SK-N-SH (cell line): ENCODE results near the gene TRAF3IP1. TPM values are rescaled to one million over a fixed set of nuclear protein-coding genes. Genes with fewer than 3 reads are reported as not detected.

ENCODE experiments used
- CTCF ChIA-PET: fragments of 300-600, 350-600 bp; formaldehyde crosslinking; extraction: SDS; loops from one replicate; lab custom pipeline; 2021; lab: Yijun Ruan, JAX
- POLR2A ChIA-PET: fragments of 350-600 bp; sonication (Branson Sonifier 250); formaldehyde crosslinking; extraction: SDS; loops from one replicate; lab custom pipeline; 2020; ENCODE audit warnings: antibody characterized with exemption, inconsistent platforms; lab: Yijun Ruan, JAX
- DNase-seq: peaks from one replicate; pipeline ENCODE4 v3.0.0; 2012
- H2AFZ ChIP-seq: fragments of 200-600 bp; sonication (generic); 2 replicates; pipeline ENCODE4 v1.8.1; 2016; ENCODE audit warnings: antibody characterized with exemption, mild to moderate bottlenecking, low read depth
- H3F3A ChIP-seq: fragments of 200-600 bp; sonication (generic); replicated peaks from 2 replicates; pipeline ENCODE3; 2016; ENCODE audit warnings: antibody characterized with exemption, mild to moderate bottlenecking; ENCODE audit not compliant: insufficient read depth
- H3K27ac ChIP-seq, 2 experiments: fragments of 200-500 bp in 1 of 2; fragments of 200-600 bp in 1 of 2; sonication (Bioruptor generic) in 1 of 2; sonication (generic), shearing (Covaris generic) in 1 of 2; 2 replicates each; pipeline versions ENCODE4 v1.5.1 to v1.6.1; 2014 to 2016; ENCODE audit warnings: low read depth in 2 of 2, inconsistent platforms in 1 of 2, low read length in 1 of 2, mild to moderate bottlenecking in 1 of 2, mixed read lengths in 1 of 2
- H3K27me3 ChIP-seq: fragments of 200-600 bp; sonication (generic), shearing (Covaris generic); 2 replicates; pipeline ENCODE4 v1.6.1; 2016; ENCODE audit warnings: mixed run types; ENCODE audit not compliant: insufficient read depth
- H3K36me3 ChIP-seq, 2 experiments: fragments of 200-500 bp in 1 of 2; fragments of 200-600 bp in 1 of 2; sonication (Bioruptor generic) in 1 of 2; sonication (generic) in 1 of 2; replicated peaks in 1 of 2; 2 replicates each; pipeline versions ENCODE3 to v1.5.1; 2014 to 2016; ENCODE audit warnings: low read length in 1 of 2, mild to moderate bottlenecking in 1 of 2; ENCODE audit not compliant: insufficient read depth in 2 of 2, control insufficient read depth in 1 of 2
- H3K4me1 ChIP-seq, 2 experiments: fragments of 200-500 bp in 1 of 2; fragments of 200-600 bp in 1 of 2; sonication (Bioruptor generic) in 1 of 2; sonication (generic), shearing (Covaris generic) in 1 of 2; 2 replicates each; pipeline versions ENCODE4 v1.5.1 to v1.6.1; 2014 to 2016; ENCODE audit warnings: low read depth in 1 of 2, low read length in 1 of 2, mixed run types in 1 of 2; ENCODE audit not compliant: insufficient read depth in 2 of 2, control insufficient read depth in 1 of 2
- H3K4me2 ChIP-seq: fragments of 200-600 bp; sonication (generic), shearing (Covaris generic); 2 replicates; pipeline ENCODE4 v1.6.1; 2017; ENCODE audit warnings: mixed run types
- H3K4me3 ChIP-seq, 2 experiments: fragments of 200-500 bp in 1 of 2; fragments of 200-600 bp in 1 of 2; sonication (Bioruptor generic) in 1 of 2; sonication (generic), shearing (Covaris generic) in 1 of 2; 2 replicates each; pipeline versions ENCODE4 v1.5.1 to v1.8.1; 2014 to 2016; ENCODE audit warnings: low read depth in 2 of 2, inconsistent platforms in 1 of 2, low read length in 1 of 2, mild to moderate bottlenecking in 1 of 2, mixed read lengths in 1 of 2, moderate library complexity in 1 of 2
- H3K79me2 ChIP-seq: fragments of 200-600 bp; sonication (generic); 2 replicates; pipeline ENCODE4 v1.8.1; 2017; ENCODE audit warnings: mild to moderate bottlenecking; ENCODE audit not compliant: insufficient read depth
- H3K9ac ChIP-seq: fragments of 200-600 bp; sonication (generic); 2 replicates; pipeline ENCODE4 v1.6.1; 2017; ENCODE audit warnings: mixed run types
- H3K9me2 ChIP-seq: fragments of 200-600 bp; sonication (generic); 2 replicates; pipeline ENCODE4 v1.6.1; 2017; ENCODE audit warnings: mixed run types
- H3K9me3 ChIP-seq: fragments of 200-600 bp; sonication (generic); 2 replicates; pipeline ENCODE4 v1.6.1; 2017; ENCODE audit warnings: mixed run types, mild to moderate bottlenecking, moderate library complexity
- H4K20me1 ChIP-seq: fragments of 200-600 bp; sonication (generic); 2 replicates; pipeline ENCODE4 v1.6.1; 2017; ENCODE audit warnings: mild to moderate bottlenecking, mixed run types; ENCODE audit not compliant: insufficient read depth
- GABPA ChIP-seq: IDR thresholded peaks from 2 replicates; pipeline ENCODE4 v1.4.0; 2012; ENCODE audit warnings: low read depth, mild to moderate bottlenecking
- MEF2A ChIP-seq: IDR thresholded peaks from 2 replicates; pipeline ENCODE4 v1.4.0; 2012; ENCODE audit warnings: low read depth, borderline replicate concordance
- NRF1 ChIP-seq: IDR thresholded peaks from 2 replicates; pipeline ENCODE4 v1.6.1; 2012; ENCODE audit warnings: low read depth, mild to moderate bottlenecking, low read length
- POLR2AphosphoS5 ChIP-seq: IDR thresholded peaks from 2 replicates; pipeline ENCODE4 v1.6.1; 2012; ENCODE audit warnings: low read depth, low read length
- RXRA ChIP-seq: IDR thresholded peaks from 2 replicates; pipeline ENCODE4 v1.4.0; 2012; ENCODE audit warnings: low read depth, mild to moderate bottlenecking, borderline replicate concordance
- SIN3A ChIP-seq: IDR thresholded peaks from 2 replicates; pipeline ENCODE4 v1.6.1; 2012; ENCODE audit warnings: low read depth, mild to moderate bottlenecking, low read length, moderate library complexity, borderline replicate concordance
- TCF12 ChIP-seq: IDR thresholded peaks from 2 replicates; pipeline ENCODE4 v1.4.0; 2012
- WGBS: methylation state at CpG from one replicate; pipeline ENCODE4 v1.1.6; 2017; ENCODE audit warnings: low lambda C conversion rate; 5-methylcytosine and 5-hydroxymethylcytosine counted together
- polyA plus RNA-seq, 3 experiments: library from polyadenylated mRNA; depleted of rRNA; stranded (reverse); fragments of >200 nt; gene quantifications; 2 replicates each; pipeline ENCODE4 v1.2.3, GENCODE V29; 2012
- TF ChIP-seq, protein P1 (sequence below): IDR thresholded peaks from 2 replicates; pipeline ENCODE4; 2012
- TF ChIP-seq, protein P2 (sequence below): fragments of 150-350 bp; IDR thresholded peaks from 2 replicates; pipeline ENCODE4 v1.6.1; 2016; ENCODE audit warnings: mild to moderate bottlenecking, low read depth, low read length
- TF ChIP-seq, protein P3 (sequence below): IDR thresholded peaks from 2 replicates; pipeline ENCODE4 v1.4.0; 2012; ENCODE audit warnings: low read depth, borderline replicate concordance

Gene TRAF3IP1
- polyA plus RNA-seq, 1 of the 3 experiments (the other 2 are of a cell fraction): 15.0 TPM

DNA sequence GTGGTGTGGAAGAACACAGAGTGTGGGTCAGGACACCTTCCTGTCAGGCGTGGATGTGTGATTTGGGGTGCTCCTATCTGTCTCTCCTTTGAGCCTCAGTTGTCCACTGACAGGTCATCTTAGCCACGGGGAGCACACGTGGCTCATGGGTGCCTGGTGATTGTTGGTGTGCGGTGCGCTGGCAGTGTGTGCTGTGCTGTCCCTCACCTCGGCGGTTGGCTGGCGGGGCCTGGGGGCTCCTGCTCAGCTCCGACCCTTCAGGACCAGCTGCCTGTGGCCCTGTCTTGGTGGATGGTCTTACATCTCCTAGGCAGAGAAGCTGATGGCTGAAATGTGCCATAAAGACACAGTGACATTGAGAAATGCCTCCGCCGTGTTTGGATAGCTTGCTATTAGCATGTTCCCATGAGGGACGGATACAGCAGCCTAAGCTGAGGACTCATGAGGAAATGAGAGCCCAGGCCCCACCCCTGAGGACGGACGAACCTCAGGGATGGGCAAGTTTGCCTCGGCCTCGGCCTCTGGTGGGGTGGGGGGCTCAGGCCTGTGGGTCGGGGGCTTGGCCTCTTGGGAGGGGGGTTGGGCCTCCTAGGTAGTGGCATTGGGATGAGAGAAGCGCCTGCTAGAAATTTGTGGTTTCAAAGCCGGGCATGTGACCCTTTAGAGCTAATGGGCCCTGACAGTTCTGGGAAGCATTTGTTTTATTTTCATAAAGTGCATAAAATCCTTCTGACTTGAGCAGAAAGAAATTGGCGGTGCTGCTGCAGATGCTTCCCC, 86.1 kb downstream of the TRAF3IP1 start:
- no peaks in the 10 kb centered on the region for H3K27me3 ChIP-seq
- no peaks in the 10 kb centered on the region for H4K20me1 ChIP-seq
- H3K27ac ChIP-seq: peak overlapping the region in 1 of 2 experiments; percentile 3; a peak in 2 of 4 replicates
- H3K36me3 ChIP-seq: peaks cover 4 to 6% of the 10 kb centered on the region in 2 experiments
- TF ChIP-seq TCF12 (peak; percentile 36; the same call in 1 of the 2 replicates), RXRA (no peak), NRF1 (no peak), MEF2A (no peak), SIN3A (no peak), GABPA (no peak)
- TF ChIP-seq, protein P1, sequence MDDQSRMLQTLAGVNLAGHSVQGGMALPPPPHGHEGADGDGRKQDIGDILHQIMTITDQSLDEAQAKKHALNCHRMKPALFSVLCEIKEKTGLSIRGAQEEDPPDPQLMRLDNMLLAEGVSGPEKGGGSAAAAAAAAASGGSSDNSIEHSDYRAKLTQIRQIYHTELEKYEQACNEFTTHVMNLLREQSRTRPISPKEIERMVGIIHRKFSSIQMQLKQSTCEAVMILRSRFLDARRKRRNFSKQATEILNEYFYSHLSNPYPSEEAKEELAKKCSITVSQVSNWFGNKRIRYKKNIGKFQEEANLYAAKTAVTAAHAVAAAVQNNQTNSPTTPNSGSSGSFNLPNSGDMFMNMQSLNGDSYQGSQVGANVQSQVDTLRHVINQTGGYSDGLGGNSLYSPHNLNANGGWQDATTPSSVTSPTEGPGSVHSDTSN: no peak
- TF ChIP-seq, protein P2, sequence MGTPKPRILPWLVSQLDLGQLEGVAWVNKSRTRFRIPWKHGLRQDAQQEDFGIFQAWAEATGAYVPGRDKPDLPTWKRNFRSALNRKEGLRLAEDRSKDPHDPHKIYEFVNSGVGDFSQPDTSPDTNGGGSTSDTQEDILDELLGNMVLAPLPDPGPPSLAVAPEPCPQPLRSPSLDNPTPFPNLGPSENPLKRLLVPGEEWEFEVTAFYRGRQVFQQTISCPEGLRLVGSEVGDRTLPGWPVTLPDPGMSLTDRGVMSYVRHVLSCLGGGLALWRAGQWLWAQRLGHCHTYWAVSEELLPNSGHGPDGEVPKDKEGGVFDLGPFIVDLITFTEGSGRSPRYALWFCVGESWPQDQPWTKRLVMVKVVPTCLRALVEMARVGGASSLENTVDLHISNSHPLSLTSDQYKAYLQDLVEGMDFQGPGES: no peak
- TF ChIP-seq, protein P3, sequence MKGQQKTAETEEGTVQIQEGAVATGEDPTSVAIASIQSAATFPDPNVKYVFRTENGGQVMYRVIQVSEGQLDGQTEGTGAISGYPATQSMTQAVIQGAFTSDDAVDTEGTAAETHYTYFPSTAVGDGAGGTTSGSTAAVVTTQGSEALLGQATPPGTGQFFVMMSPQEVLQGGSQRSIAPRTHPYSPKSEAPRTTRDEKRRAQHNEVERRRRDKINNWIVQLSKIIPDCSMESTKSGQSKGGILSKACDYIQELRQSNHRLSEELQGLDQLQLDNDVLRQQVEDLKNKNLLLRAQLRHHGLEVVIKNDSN: peak; percentile 49; the same call in 1 of the 2 replicates
- no peak overlapping the region for H3K4me3 ChIP-seq
- 73% methylated on average over 9 of the region's 20 CpGs for WGBS
- no peak overlapping the region for H2AFZ ChIP-seq
- POLR2A ChIA-PET: no interaction called here
- no peaks in the 10 kb centered on the region for H3K79me2 ChIP-seq
- H3K9me3 ChIP-seq: no peaks in the 10 kb centered on the region
- H3K9ac ChIP-seq: no peak overlapping the region
- H3F3A ChIP-seq: no peaks in the 10 kb centered on the region
- no peak overlapping the region for H3K4me2 ChIP-seq
- CTCF ChIA-PET: interaction anchor here (0.7 kb wide), 1 partner anchor 1972 kb away, joined by 3 read pairs; no protein-coding TSS in a partner anchor
- DNase-seq: no peak
- H3K9me2 ChIP-seq: no peaks in the 10 kb centered on the region
- H3K4me1 ChIP-seq: peaks cover 0 to 2% of the 10 kb centered on the region in 2 experiments; a peak in 1 of 4 replicates

DNA sequence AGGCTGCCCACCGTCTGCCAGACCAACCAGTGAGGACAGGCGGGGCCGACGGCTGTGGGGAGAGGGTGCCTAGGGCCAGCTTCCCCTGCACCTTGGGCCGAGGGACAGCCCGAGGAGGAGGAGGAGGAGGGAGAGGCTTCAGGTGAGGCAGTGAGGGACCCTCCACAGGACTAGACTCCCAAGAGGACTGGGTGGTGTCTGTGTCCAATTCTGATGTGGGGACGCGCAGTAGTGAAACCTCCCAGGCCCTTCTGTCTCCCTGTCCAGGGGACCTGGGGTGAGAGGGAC, 86.6 kb downstream of the TRAF3IP1 start:
- Histone ChIP-seq H3K4me1 (peaks cover 0 to 2% of the 10 kb centered on the region in 2 experiments; a peak in 1 of 4 replicates), H3K9ac (no peak overlapping the region), H2AFZ (no peak overlapping the region), H3K9me3 (no peaks in the 10 kb centered on the region)
- CTCF ChIA-PET: no interaction called here
- TF ChIP-seq POLR2AphosphoS5: no peak
- TF ChIP-seq, all 33 proteins: peak for 0
- no peak overlapping the region for H3K4me3 ChIP-seq
- no peaks in the 10 kb centered on the region for H3K9me2 ChIP-seq
- H3K36me3 ChIP-seq: peaks cover under 1 to 2% of the 10 kb centered on the region in 2 experiments
- no peak for DNase-seq
- no peaks in the 10 kb centered on the region for H3K79me2 ChIP-seq
- no peaks in the 10 kb centered on the region for H3K27me3 ChIP-seq
- WGBS: 68% methylated on average over 5 of the region's 8 CpGs
- POLR2A ChIA-PET: no interaction called here
- no peaks in the 10 kb centered on the region for H3F3A ChIP-seq
- peak overlapping the region in 1 of 2 experiments; percentile 50; a peak in 2 of 4 replicates for H3K27ac ChIP-seq
- no peaks in the 10 kb centered on the region for H4K20me1 ChIP-seq
- H3K4me2 ChIP-seq: no peak overlapping the region
